22Rv1 (cell line): ENCODE measurements around the gene ZEB2.

ENCODE experiments used
- CTCF ChIP-seq: fragments of 450-650 bp; IDR thresholded peaks from 2 replicates; pipeline ENCODE4 v1.5.1; 2017; ENCODE audit warnings: mild to moderate bottlenecking
- ZFX ChIP-seq: fragments of 450-650 bp; IDR thresholded peaks from 2 replicates; pipeline ENCODE4 v1.6.1; 2017; ENCODE audit warnings: antibody characterized with exemption, borderline replicate concordance

GRCh38 chr2:144476682-144477081 is 43.2 kb downstream of the ZEB2 start:
- no peak for TF ChIP-seq CTCF
- TF ChIP-seq ZFX = no peak
